ENCODE data around the gene CHMP3. TPM values are rescaled to one million over a fixed set of nuclear protein-coding genes. Genes with fewer than 3 reads are reported as not detected.

CHMP3 gene
- total and polyA plus RNA-seq, 2 donors from 2014 or later, result 123 to 162 TPM

DNA sequence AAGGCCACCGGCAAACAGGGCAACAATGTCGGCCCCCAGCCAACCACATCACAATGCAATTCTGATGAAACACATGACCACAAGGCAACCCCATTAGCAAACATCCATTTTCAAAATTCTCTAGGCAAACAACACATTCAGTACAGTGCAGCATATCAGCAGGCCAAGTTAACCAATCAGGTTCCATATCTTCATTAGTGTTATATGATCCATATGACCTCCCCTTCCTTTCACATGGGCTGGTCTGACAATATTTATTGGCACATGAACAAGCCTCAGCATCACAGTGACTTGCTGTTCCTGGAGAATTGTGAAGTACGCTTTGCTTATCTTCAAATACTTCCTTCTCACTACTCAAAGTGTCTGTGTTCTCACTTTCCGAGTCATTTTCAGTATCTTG, 40.7 kb upstream of the CHMP3 start:
- no peaks in the 10 kb centered on the region for H3K9me3 ChIP-seq (ENCODE audit: control insufficient read depth in 2 of 3, insufficient read depth in 1 of 3, low read length in 3 of 3)
- no peak for FAIRE-seq
- TF ChIP-seq, protein P1, sequence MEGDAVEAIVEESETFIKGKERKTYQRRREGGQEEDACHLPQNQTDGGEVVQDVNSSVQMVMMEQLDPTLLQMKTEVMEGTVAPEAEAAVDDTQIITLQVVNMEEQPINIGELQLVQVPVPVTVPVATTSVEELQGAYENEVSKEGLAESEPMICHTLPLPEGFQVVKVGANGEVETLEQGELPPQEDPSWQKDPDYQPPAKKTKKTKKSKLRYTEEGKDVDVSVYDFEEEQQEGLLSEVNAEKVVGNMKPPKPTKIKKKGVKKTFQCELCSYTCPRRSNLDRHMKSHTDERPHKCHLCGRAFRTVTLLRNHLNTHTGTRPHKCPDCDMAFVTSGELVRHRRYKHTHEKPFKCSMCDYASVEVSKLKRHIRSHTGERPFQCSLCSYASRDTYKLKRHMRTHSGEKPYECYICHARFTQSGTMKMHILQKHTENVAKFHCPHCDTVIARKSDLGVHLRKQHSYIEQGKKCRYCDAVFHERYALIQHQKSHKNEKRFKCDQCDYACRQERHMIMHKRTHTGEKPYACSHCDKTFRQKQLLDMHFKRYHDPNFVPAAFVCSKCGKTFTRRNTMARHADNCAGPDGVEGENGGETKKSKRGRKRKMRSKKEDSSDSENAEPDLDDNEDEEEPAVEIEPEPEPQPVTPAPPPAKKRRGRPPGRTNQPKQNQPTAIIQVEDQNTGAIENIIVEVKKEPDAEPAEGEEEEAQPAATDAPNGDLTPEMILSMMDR (IDR thresholded peaks at IDR 0.05; ENCODE audit: borderline replicate concordance, extremely low read depth, insufficient read depth), result no peak
- H3K36me3 ChIP-seq (ENCODE audit: control insufficient read depth in 2 of 3, insufficient read depth in 3 of 3, low read length in 3 of 3), result peaks cover 8 to 16% (median 15%) of the 10 kb centered on the region in 3 donors
- H3K27me3 ChIP-seq (ENCODE audit: control insufficient read depth, insufficient read depth, low read length), result no peaks in the 10 kb centered on the region
- H3K27ac ChIP-seq (ENCODE audit: low read depth in 2 of 2, low read length in 2 of 2), result no peak overlapping the region
- H3K9ac ChIP-seq (ENCODE audit: low read length in 3 of 3), result no peak overlapping the region
- intact Hi-C loops (cut with DNase I), result no loop called here
- no peaks in the 10 kb centered on the region for H3K4me1 ChIP-seq (ENCODE audit: control insufficient read depth in 2 of 3, insufficient read depth in 2 of 3, low read depth in 1 of 3, low read length in 3 of 3)
- no peak overlapping the region for H3K4me3 ChIP-seq (ENCODE audit: low read length in 3 of 3)
- DNase-seq, result no peak

DNA sequence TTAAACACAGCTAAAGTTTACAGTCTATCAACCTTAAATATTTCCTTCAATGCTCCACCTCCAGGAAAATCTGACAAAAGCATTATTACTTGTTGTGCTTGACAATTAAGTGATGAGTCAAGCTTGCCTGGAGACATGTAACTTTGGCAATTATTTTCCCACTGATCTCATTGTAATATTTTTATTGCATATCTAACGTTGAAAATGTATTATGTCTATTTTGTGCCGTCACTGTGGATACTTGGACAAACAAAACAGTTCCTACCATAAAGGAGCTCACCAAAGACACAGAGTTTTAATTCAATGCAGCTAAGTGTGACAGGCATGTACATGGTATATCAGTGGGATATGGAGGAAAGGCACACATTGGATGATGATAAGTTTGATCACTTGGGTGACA, 35.7 kb upstream of the CHMP3 start:
- H3K9ac ChIP-seq (ENCODE audit: low read length in 3 of 3), result no peak overlapping the region
- H3K4me3 ChIP-seq (ENCODE audit: low read length in 3 of 3), result no peak overlapping the region
- H3K36me3 ChIP-seq (ENCODE audit: control insufficient read depth in 2 of 3, insufficient read depth in 3 of 3, low read length in 3 of 3), result peaks cover 2 to 4% (median 3%) of the 10 kb centered on the region in 3 donors
- intact Hi-C loops (cut with DNase I), result no loop called here
- no peak for DNase-seq
- H3K27ac ChIP-seq (ENCODE audit: low read depth in 2 of 2, low read length in 2 of 2), result no peak overlapping the region
- no peaks in the 10 kb centered on the region for H3K4me1 ChIP-seq (ENCODE audit: control insufficient read depth in 2 of 3, insufficient read depth in 2 of 3, low read depth in 1 of 3, low read length in 3 of 3)
- no peak for FAIRE-seq
- H3K9me3 ChIP-seq (ENCODE audit: control insufficient read depth in 2 of 3, insufficient read depth in 1 of 3, low read length in 3 of 3), result no peaks in the 10 kb centered on the region
- no peaks in the 10 kb centered on the region for H3K27me3 ChIP-seq (ENCODE audit: control insufficient read depth, insufficient read depth, low read length)
- TF ChIP-seq, protein P1 (IDR thresholded peaks at IDR 0.05; ENCODE audit: borderline replicate concordance, extremely low read depth, insufficient read depth), result no peak

DNA sequence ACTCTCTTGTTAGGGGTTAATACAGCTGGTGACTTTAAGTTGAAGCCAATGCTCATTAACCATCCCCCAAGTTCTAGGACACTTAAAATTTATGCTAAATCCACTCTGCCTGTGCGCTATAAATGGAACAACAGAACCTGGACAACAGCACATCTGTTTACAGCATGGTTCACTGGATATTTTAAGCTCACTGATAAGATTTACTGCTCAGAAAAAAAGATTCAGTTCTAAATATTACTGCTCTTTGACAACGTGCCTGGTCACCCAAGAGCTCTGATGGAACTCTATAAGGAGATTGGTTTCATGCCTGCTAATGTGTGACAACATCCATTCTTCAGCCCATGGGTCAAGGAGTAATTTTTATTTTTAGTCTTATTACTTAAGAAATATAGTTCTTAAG, 32.9 kb upstream of the CHMP3 start:
- H3K4me3 ChIP-seq (ENCODE audit: low read length in 3 of 3), result no peak overlapping the region
- intact Hi-C loops (cut with DNase I), result no loop called here
- TF ChIP-seq, protein P1 (IDR thresholded peaks at IDR 0.05; ENCODE audit: borderline replicate concordance, extremely low read depth, insufficient read depth), result no peak
- H3K9ac ChIP-seq (ENCODE audit: low read length in 3 of 3), result no peak overlapping the region
- DNase-seq (no peak), FAIRE-seq (no peak)
- no peak overlapping the region for H3K27ac ChIP-seq (ENCODE audit: low read depth in 2 of 2, low read length in 2 of 2)
- H3K4me1 ChIP-seq (ENCODE audit: control insufficient read depth in 2 of 3, insufficient read depth in 2 of 3, low read depth in 1 of 3, low read length in 3 of 3), result no peaks in the 10 kb centered on the region
- peaks cover 0 to under 1% (median 0%) of the 10 kb centered on the region in 3 donors for H3K9me3 ChIP-seq (ENCODE audit: control insufficient read depth in 2 of 3, insufficient read depth in 1 of 3, low read length in 3 of 3)
- H3K27me3 ChIP-seq (ENCODE audit: control insufficient read depth, insufficient read depth, low read length), result no peaks in the 10 kb centered on the region
- no peaks in the 10 kb centered on the region for H3K36me3 ChIP-seq (ENCODE audit: control insufficient read depth in 2 of 3, insufficient read depth in 3 of 3, low read length in 3 of 3)

DNA sequence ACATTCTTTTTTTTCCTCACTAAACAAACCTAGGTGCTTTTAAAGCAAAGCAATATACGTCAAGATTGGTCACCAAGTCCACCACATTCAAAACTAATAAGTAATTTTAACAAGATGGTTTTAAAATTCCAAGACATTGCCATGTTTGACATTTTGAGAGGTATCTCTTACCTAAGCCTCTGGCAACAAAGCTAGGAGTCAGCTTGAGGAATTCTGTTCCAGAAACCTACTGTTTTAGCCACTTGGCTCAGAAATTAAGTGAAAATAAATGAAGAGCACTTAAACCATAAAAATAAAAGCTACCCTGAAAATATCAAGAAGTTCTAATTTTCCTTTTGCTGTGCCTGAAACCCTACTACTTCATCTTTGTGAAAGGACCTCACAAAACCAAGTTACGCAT, 30.0 kb upstream of the CHMP3 start:
- H3K27ac ChIP-seq (ENCODE audit: low read depth in 2 of 2, low read length in 2 of 2), result no peak overlapping the region
- no peaks in the 10 kb centered on the region for H3K27me3 ChIP-seq (ENCODE audit: control insufficient read depth, insufficient read depth, low read length)
- no peak for FAIRE-seq
- H3K4me1 ChIP-seq (ENCODE audit: control insufficient read depth in 2 of 3, insufficient read depth in 2 of 3, low read depth in 1 of 3, low read length in 3 of 3), result no peaks in the 10 kb centered on the region
- TF ChIP-seq, protein P1 (IDR thresholded peaks at IDR 0.05; ENCODE audit: borderline replicate concordance, extremely low read depth, insufficient read depth), result no peak
- no peak overlapping the region for H3K4me3 ChIP-seq (ENCODE audit: low read length in 3 of 3)
- no peaks in the 10 kb centered on the region for H3K36me3 ChIP-seq (ENCODE audit: control insufficient read depth in 2 of 3, insufficient read depth in 3 of 3, low read length in 3 of 3)
- peaks cover 0 to 2% (median 0%) of the 10 kb centered on the region in 3 donors for H3K9me3 ChIP-seq (ENCODE audit: control insufficient read depth in 2 of 3, insufficient read depth in 1 of 3, low read length in 3 of 3)
- H3K9ac ChIP-seq (ENCODE audit: low read length in 3 of 3), result no peak overlapping the region
- intact Hi-C loops (cut with DNase I), result no loop called here
- no peak for DNase-seq

Data from kidney (tissue), 14 donors.